Amygdala (tissue), 56 donors: Measurements from ENCODE around the gene HMCN2.
"Not testable (repeated sequence)": the region's sequence is repeated elsewhere in the genome, so short reads cannot be mapped to it uniquely, and the experiment has no call there.

ENCODE experiments used
- DNase-seq, 56 donors: peaks; one replicate each; lab custom pipeline; 2025; lab: John Stamatoyannopoulos, UW

Gene HMCN2

DNA sequence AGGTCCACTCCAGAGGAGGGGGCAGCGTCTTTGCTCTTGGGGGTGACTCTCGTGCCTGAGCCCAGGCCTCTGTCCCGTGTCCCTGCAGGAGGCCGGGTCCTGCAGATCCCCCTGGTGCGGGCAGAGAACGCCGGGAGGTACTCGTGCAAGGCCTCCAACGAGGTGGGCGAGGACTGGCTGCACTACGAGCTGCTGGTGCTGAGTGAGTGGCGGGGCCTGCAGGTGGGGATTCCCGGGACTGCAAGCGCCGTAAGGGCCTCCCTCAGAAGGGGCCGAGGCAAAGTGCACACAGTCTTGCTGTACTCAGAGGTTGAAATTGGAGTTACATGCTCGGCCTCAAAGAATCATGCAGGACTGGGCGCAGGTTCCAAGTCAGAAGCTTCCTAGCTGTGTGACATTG is 116.5 kb downstream of the HMCN2 start:
- DNase-seq: no peak

DNA sequence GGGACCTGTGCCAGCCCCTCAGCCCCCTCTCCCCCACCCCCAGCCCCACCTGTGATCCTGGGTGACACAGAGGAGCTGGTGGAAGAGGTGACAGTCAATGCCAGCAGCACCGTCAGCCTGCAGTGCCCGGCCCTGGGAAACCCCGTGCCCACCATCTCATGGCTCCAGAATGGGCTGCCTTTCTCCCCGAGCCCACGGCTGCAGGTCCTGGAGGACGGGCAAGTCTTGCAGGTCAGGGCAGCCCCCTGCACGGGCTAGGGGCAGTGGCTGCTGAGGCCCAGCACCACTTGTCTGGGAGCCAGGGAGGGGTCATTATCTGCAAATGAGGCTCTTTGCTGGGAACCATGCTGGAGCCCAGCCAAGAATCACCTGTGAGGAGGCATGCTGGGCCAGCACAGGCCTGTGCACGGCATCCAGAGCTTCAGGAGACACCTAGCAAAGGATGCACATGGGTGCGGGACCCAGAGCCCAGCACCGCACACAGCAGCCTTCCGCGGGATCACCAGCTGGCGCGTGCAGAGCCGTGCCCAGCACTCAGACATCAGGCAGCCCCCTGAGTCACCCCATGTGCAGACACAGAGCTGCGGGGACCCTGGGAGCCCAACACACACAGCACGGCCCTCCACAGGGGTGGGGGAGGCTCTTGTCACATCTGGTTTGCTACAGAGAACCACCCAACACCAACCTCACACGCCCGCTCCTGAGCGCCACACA is 117.2 kb downstream of the HMCN2 start:
- no peak for DNase-seq

DNA sequence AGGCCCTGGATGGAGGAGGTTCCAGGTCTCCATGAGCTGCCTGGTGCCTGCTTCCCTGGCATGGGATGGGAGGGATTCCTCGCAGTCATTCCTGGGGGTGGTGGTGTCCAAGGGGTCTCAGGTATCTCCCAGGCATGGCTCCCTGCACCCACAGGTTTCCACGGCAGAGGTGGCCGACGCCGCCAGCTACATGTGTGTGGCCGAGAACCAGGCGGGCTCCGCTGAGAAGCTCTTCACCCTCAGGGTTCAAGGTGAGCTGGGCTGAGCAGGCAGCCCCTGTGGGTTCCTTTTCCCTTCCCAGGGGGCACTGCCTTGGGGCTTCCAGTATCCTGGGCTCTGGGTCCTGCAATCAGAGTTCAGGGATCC is 117.8 kb downstream of the HMCN2 start:
- DNase-seq: no peak

DNA sequence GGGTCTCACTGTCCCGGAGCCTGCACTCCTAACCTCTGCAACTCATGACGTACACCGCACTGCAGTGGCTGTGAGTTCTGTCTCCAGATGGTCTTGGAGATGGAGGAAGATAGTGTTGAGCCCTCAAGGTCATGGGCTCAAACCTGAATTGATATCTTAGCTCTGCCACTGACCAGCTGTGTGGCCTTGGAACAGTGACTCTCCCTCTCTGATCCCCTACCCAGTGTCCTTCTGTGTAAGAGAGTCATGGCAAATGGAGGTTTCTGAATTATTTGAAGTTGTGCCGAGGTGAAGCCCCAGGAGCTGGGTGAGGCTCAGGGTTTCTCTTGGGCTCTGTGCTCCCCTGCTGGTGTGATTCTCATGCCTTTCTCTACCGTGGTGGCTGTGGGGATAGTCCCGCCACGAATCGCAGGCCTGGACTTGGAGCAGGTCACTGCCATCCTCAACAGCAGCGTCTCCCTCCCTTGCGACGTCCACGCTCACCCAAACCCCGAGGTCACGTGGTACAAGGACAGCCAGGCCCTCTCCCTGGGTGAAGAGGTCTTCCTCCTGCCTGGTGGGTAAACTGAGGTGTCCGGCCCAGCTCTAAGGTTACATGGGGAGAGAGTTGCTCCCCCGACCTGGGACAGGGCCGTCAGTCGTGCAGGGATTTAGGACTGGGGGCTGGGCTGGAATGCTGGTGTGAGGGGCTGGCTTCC is 118.6 kb downstream of the HMCN2 start:
- DNase-seq: no peak

DNA sequence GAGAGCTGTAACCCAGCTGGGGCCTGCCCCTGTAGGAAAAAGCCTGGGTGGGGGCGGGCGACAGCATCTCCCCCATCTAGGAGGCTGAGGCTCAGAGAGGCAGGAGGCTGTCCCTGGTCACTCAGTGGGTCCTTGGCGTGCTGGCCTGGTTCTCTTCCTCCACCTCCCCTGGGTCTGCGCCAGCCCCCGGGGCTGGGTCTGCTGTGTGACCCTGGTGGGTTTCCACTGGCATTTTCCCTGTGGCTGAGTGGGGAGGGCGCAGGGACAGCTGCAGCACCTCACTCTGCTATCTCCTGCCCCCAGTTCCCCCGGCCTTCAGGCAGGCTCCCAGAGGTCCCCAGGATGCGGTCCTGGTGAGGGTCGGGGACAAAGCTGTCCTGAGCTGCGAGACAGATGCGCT is 119.7 kb downstream of the HMCN2 start:
- DNase-seq: no peak

DNA sequence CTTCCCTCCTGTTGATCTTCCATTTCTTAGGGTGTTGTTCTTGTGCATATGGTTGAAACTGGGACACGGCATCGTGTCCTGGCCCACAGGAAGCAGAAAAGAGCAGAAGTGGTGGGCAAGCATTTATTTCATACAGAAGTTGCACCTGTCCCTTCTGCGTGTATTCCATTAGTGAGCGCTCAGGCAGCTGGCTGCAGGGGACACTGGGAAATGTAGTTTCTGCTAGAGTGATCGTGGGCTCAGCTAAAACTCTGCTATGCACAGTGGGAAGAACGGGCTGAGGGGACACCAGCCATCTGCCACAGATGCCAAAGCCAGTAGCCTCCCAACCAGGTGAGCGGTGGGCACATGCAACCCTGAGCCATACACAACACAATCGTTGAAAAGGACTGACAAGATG is 121.8 kb downstream of the HMCN2 start:
- DNase-seq: no peak

DNA sequence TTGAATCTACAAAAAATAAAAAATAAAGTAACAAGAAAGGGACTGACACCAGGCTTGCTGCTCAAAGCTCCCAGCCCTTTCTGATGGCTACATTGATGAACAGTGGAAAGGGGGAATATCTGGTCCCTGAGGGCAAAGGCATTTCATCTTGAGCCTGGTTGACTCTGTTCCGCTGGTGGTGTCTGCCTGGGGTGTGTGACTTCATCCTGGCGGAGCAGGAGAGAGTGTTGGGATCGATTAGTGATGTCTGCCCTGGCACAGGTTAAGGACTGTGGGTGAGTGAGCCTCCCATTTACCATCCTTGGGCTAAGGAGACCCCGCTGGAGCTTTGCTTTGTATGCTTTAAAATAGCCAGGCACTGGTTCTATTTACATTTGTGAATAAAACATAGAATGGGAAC is 122.3 kb downstream of the HMCN2 start:
- DNase-seq: no peak

DNA sequence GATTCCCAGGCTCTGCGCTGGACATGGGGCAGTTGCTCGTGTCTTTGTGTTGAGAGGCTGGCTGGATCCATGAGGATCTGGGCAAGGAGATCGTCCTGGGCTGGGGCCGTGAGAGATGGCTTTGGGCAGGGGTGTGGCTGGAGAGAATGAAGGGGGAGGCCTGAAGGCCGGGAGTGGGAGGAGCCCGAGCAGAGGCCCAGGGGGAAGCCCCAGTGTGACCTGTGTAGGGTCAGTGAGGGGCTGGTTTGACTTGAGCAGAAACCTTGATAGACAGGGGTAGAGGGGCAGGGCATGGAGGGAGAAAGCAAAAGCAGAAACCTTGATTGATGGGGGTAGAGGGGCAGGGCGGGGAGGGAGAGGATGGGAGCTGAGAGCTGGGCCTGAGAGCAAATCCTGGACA is 124.8 kb downstream of the HMCN2 start:
- no peak for DNase-seq

DNA sequence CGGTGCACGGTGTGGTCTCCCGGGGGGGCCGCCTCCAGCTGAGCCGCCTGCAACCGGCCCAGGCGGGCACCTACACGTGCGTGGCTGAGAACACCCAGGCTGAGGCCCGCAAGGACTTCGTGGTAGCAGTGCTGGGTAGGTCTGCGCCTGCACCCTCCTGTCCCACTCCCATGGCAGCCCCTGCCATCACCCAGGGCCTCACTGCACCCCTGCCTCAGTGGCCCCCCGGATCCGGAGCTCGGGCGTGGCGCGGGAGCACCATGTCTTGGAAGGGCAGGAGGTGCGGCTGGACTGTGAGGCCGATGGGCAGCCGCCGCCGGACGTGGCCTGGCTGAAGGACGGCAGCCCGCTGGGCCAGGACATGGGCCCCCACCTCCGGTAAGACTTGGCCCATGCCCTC is 125.4 kb downstream of the HMCN2 start:
- DNase-seq: no peak

DNA sequence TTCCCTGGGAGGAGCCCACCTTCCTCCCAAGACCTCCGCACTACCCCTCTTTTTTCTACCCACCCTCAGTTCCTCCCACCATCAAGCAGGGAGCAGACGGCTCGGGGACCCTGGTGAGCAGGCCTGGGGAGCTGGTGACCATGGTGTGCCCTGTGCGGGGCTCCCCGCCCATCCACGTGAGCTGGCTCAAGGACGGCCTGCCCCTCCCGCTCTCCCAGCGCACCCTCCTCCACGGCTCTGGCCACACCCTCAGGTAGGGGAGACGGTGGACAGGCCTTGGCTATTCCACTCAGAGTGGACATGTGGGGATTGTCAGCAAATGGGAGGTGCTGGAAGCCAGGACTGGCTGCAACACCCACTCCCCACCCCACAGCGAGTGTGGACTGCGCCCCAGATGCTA is 126.3 kb downstream of the HMCN2 start:
- DNase-seq: no peak

DNA sequence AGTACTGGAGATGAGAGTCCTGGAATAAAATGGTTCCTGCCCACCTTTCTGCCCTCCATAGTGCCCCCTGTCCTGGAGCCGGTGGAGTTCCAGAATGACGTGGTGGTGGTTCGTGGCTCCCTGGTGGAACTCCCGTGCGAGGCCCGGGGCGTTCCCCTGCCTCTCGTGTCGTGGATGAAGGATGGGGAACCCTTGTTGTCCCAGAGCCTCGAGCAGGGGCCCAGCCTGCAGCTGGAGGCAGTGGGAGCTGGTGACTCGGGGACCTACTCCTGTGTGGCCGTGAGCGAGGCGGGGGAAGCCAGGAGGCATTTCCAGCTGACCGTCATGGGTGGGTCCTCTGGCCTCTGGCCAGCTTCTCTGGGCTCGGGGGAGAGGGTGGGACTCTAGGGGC is 128.1 kb downstream of the HMCN2 start:
- no peak for DNase-seq

DNA sequence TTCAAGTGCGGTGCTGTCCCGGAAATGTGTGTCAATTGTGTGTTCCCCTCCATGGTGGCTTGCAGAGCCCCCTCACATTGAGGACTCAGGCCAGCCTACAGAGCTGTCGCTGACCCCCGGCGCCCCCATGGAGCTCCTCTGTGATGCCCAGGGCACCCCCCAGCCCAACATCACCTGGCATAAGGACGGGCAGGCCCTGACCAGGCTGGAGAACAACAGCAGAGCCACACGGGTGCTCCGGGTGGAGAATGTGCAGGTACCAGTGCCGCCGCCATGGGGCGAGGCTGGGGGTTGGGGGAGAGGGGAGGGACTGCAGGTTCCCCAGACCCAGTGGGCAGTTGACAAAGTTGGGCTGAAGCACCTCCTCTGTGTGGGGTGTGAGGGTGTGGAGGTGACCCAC is 128.8 kb downstream of the HMCN2 start:
- no peak for DNase-seq

DNA sequence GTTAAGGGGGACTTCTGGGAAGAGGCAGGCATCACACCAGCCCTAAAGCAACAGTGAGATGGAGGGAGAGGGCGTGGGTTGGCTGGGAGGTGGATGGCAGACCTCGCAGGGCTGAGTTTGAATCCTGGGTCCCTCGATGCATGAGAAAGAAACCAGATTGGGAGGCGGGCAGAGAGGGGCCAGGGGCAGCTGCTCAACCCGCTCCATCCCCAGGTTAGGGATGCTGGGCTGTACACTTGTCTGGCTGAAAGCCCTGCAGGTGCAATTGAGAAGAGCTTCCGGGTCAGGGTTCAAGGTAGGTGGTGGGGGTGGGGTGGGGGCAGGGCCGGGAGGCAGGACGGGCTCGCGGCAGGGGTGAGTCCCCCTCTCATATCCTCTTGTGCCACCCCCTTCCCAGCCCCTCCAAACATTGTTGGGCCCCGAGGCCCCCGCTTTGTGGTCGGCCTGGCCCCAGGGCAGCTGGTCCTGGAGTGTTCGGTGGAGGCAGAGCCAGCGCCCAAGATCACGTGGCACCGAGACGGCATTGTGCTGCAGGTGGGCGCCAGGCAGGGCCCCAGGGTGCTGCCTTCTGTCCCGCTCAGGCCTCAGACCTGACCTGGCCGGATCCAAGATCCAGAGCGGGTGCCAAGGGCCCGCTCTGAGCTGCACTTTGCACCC is 129.4 kb downstream of the HMCN2 start:
- DNase-seq: no peak

DNA sequence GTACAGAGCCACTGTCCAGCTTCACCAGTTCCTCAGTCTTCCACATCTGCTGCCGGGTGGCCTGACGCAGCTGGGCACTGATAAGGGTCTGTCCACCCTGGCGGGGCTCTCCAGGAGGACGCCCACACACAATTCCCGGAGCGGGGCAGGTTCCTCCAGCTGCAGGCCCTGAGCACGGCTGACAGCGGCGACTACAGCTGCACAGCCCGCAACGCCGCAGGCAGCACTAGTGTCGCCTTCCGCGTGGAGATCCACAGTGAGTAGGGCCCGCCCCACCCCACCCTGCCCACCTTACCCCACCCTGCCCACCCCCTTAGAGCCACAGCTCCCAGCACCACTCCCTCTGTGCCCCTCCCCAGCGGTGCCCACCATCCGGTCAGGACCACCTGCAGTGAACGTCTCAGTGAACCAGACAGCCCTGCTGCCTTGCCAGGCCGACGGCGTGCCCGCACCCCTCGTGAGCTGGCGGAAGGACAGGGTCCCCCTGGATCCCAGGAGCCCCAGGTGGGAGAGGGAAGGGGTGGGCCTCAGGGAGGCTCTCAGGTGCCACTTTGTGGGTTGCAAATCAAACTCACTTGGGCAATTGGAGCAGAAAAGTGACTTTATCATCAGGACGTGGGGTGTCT is 130.4 kb downstream of the HMCN2 start:
- no peak for DNase-seq

DNA sequence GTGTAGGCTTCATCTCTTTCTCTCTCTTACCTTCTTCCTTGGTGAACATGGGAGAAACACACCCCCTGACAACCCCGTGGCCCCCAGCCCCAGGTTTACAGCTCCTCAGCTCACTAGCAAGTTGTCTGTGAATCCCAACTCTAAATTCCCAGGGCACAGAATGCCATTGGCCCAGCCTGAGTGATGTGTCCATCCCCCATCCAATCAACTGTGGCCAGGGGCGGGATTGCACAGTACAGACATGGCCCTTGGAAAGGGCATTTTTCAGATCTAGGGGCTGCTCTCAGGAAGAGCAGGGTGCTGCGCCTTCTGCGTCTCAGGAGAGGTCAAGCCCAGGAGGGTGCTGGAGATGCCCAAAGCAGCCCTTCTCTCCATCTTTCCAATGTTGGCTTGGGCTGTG is 131.0 kb downstream of the HMCN2 start:
- no peak for DNase-seq

DNA sequence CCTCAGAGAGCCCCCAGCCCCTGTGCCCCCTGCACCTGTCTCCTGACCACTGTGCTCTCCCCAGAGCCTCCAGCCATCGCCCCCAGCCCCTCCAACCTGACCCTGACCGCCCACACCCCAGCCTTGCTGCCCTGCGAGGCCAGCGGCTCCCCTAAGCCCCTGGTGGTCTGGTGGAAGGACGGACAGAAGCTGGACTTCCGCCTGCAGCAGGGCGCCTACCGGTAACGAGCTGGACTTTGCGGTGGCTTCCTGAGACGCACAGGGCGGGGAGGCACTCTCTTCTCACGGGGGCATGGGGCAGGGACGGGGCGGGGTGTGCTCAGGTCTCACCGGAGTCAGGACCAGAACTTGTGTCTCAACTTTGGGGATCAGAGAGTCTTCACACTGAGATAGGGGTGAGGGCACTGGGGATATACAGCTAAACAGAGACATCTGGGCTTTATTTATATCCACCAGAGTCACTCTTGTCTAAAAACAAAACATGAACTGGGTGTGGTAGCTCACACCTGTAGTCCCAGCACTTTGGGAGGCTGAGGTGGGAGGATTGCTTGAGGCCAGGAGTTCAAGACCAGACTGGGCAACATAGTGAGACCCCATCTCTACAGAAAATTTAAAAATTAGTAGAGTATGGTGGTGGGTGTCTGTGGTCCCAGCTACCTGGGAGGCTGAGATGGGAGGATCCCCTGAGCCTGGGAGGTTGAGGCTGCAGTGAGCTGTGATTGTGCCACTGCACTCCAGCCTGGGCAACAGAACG is 133.1 kb downstream of the HMCN2 start:
- no peak for DNase-seq

DNA sequence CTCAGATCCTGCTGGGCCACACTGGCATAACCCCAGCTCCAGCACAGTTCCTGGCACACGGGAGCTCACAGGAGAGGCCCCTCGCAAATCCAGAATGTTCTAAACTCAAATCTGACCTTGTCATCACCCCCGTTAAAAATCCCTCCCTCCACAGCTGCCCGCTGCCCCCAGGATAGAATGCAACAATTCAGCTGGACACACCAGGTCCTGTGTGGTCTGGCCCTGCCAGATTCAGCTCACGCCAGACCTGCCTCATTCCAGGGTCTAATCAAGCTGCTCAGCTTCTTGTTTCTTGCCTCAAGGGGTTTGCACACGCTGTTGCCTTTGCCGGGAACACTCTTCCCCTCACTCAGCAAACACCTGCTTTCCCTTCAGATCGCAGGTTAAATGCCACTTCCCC is 134.2 kb downstream of the HMCN2 start:
- no peak for DNase-seq

DNA sequence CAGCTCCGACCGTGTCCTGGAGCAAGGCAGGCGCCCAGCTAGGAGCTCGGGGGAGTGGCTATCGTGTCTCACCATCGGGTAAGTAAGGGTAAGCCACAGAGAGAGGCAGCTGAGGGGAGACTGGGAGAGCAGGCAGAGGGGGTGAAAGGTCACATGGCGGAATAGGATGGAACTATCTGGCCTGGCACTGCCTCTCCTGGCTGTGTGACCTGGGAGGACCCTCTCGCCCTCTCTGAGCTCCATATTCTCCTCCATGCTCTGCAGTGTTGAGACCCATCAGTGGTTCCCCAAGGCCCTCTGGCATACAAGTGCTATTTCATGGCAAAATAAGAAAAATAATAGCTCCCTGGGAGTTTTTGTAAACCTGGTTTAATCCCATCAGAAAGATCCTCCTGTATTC is 135.3 kb downstream of the HMCN2 start:
- DNase-seq: no peak

DNA sequence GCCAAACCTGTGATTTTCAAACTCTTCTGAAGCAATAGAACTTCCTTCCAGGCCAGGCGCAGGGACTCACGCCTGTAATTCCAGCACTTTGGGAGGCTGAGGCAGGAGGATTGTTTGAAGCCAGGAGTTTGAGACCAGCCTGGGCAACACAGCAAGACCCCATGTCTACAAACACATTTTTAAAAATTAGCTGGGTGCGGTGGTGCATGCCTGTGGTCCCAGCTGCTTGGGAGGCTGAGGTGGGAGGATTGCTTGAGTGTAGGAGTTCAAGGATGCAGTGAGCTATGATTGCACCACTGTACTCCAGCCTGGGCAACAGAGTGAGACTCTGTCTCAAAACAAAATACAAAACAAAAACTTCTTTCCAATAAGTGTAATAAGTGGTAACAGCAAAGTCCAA is 136.2 kb downstream of the HMCN2 start:
- not testable (repeated sequence) for DNase-seq

DNA sequence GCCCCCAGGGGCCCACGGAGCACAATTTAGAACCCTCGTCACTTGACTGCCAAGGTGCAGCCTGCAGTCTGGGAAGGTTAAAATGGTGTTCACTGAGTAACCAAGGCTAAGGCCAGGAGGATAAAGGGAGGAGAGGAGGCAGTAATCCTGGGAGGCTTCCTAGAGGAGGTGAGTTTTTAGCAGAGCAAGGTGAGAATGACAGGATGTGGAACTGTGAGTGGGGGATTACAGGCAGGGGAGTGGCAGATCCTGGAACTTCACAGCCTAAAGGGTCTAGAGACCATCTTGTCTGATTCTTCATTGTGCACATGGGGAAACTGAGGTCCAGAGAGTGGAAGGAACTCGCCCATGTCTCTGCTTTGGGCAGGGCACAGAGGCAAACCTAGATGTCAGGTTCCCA is 136.7 kb downstream of the HMCN2 start:
- no peak for DNase-seq
